ENCODE data around the gene SPC25. TPM values are rescaled to one million over a fixed set of nuclear protein-coding genes. Genes with fewer than 3 reads are reported as not detected.
"Not testable (repeated sequence)": the region's sequence is repeated elsewhere in the genome, so short reads cannot be mapped to it uniquely, and the experiment has no call there.

The SPC25 gene
- total and polyA plus RNA-seq, 2 donors (not counting 1 experiment from before 2014, with no cell fraction given) = 0.12 to 0.64 TPM

- ChIA-PET POLR2A (no interaction called here), CTCF (no interaction called here)
- H2AFZ ChIP-seq (ENCODE audit: insufficient read depth, low read depth, low read length, poor library complexity, severe bottlenecking) = no peak overlapping the region
- no peak overlapping the region for H3K27ac Mint-ChIP-seq
- H3K4me3 ChIP-seq (ENCODE audit: control extremely low read depth in 1 of 5, extremely low read depth in 1 of 5, insufficient read depth in 1 of 5, low read depth in 2 of 5, low read length in 4 of 5) = no peak overlapping the region
- no peak overlapping the region for H3K4me3 Mint-ChIP-seq
- peaks cover 0 to 1% (median 0%) of the 10 kb centered on the region in 4 experiments for H3K27me3 ChIP-seq (replicated peaks in 1 of 4; ENCODE audit: control extremely low read depth in 1 of 4, control insufficient read depth in 3 of 4, insufficient read depth in 4 of 4, low read length in 3 of 4)
- H3K9ac ChIP-seq (ENCODE audit: low read length) = no peak overlapping the region
- no peak for TF ChIP-seq EZH2 (IDR thresholded peaks at IDR 0.05; ENCODE audit: borderline replicate concordance, insufficient read depth, low read depth, low read length, poor library complexity, severe bottlenecking)
- TF ChIP-seq, protein P1, sequence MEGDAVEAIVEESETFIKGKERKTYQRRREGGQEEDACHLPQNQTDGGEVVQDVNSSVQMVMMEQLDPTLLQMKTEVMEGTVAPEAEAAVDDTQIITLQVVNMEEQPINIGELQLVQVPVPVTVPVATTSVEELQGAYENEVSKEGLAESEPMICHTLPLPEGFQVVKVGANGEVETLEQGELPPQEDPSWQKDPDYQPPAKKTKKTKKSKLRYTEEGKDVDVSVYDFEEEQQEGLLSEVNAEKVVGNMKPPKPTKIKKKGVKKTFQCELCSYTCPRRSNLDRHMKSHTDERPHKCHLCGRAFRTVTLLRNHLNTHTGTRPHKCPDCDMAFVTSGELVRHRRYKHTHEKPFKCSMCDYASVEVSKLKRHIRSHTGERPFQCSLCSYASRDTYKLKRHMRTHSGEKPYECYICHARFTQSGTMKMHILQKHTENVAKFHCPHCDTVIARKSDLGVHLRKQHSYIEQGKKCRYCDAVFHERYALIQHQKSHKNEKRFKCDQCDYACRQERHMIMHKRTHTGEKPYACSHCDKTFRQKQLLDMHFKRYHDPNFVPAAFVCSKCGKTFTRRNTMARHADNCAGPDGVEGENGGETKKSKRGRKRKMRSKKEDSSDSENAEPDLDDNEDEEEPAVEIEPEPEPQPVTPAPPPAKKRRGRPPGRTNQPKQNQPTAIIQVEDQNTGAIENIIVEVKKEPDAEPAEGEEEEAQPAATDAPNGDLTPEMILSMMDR (IDR thresholded peaks at IDR 0.05) = no peak
- H3K27me3 Mint-ChIP-seq = no peaks in the 10 kb centered on the region
- no peaks in the 10 kb centered on the region for H3K9me3 Mint-ChIP-seq (ENCODE audit: insufficient read depth)
- no peaks in the 10 kb centered on the region for H3K79me2 ChIP-seq (ENCODE audit: control insufficient read depth, insufficient read depth, low read length)
- H3K36me3 ChIP-seq (replicated peaks in 1 of 2; ENCODE audit: control extremely low read depth in 1 of 2, control insufficient read depth in 1 of 2, extremely low read depth in 1 of 2, insufficient read depth in 2 of 2, low read length in 1 of 2) = no peaks in the 10 kb centered on the region
- WGBS (ENCODE audit: insufficient coverage) = 100% methylated on average over 1 of the region's 1 CpG
- no peaks in the 10 kb centered on the region for H3K9me3 ChIP-seq (ENCODE audit: control extremely low read depth in 1 of 3, control insufficient read depth in 2 of 3, insufficient read depth in 1 of 3, low read length in 2 of 3)
- H3K27ac ChIP-seq (ENCODE audit: low read length in 2 of 2) = no peak overlapping the region
- no peak for ATAC-seq (ENCODE audit: low read depth)
- H3K4me1 ChIP-seq (ENCODE audit: control insufficient read depth in 2 of 2, insufficient read depth in 2 of 2, low read length in 2 of 2) = peaks cover 3 to 4% of the 10 kb centered on the region in 2 donors
- H3K4me1 Mint-ChIP-seq = peaks cover under 1% of the 10 kb centered on the region
- no peaks in the 10 kb centered on the region for H4K20me1 ChIP-seq (ENCODE audit: control insufficient read depth, insufficient read depth, low read length, poor library complexity, severe bottlenecking)
- intact Hi-C loops (cut with micrococcal nuclease) = no loop called here
- no peak for DNase-seq
- H3K4me2 ChIP-seq (replicated peaks; ENCODE audit: low read depth, low read length, poor library complexity, severe bottlenecking) = no peak overlapping the region
Observed at GRCh38 chr2:168884975-168885374, 5.3 kb downstream of the SPC25 start.

DNA sequence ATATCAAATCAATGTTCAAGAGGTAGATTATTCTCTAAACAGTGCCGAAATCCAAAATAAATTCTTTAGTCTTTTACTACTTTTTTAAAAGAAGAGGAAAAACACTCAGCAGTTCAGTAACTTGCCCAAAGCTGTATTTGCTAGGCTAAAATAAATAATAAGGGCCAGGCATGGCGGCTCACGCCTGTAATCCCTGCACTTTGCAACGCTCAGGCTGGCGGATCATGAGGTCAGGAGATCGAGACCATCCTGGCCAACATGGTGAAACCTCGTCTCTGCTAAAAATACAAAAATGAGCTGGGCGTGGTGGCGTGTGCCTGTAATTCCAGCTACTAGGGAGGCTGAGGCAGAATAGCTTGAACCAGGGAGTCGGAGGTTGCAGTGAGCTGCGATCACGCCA is 8.1 kb downstream of the SPC25 start:
- POLR2A ChIA-PET; H3K27ac Mint-ChIP-seq; H3K79me2 ChIP-seq (ENCODE audit: control insufficient read depth, insufficient read depth, low read length); H3K4me3 Mint-ChIP-seq; H3K9me3 ChIP-seq (ENCODE audit: control extremely low read depth in 1 of 3, control insufficient read depth in 2 of 3, insufficient read depth in 1 of 3, low read length in 2 of 3); intact Hi-C loops (cut with micrococcal nuclease); H3K4me2 ChIP-seq (replicated peaks; ENCODE audit: low read depth, low read length, poor library complexity, severe bottlenecking); H2AFZ ChIP-seq (ENCODE audit: insufficient read depth, low read depth, low read length, poor library complexity, severe bottlenecking); H3K4me1 ChIP-seq (ENCODE audit: control insufficient read depth in 2 of 2, insufficient read depth in 2 of 2, low read length in 2 of 2); DNase-seq; ATAC-seq (ENCODE audit: low read depth); H4K20me1 ChIP-seq (ENCODE audit: control insufficient read depth, insufficient read depth, low read length, poor library complexity, severe bottlenecking); H3K4me1 Mint-ChIP-seq; H3K9me3 Mint-ChIP-seq (ENCODE audit: insufficient read depth); H3K27ac ChIP-seq (ENCODE audit: low read length in 2 of 2); H3K4me3 ChIP-seq (ENCODE audit: control extremely low read depth in 1 of 5, extremely low read depth in 1 of 5, insufficient read depth in 1 of 5, low read depth in 2 of 5, low read length in 4 of 5); H3K9ac ChIP-seq (ENCODE audit: low read length); H3K27me3 Mint-ChIP-seq; H3K36me3 ChIP-seq (replicated peaks in 1 of 2; ENCODE audit: control extremely low read depth in 1 of 2, control insufficient read depth in 1 of 2, extremely low read depth in 1 of 2, insufficient read depth in 2 of 2, low read length in 1 of 2); H3K27me3 ChIP-seq (replicated peaks in 1 of 4; ENCODE audit: control extremely low read depth in 1 of 4, control insufficient read depth in 3 of 4, insufficient read depth in 4 of 4, low read length in 3 of 4); CTCF ChIA-PET: not testable (repeated sequence)
- WGBS (ENCODE audit: insufficient coverage) = 96% methylated on average over 11 of the region's 12 CpGs
